Measurements from ENCODE around the gene EIF4H.

DNA sequence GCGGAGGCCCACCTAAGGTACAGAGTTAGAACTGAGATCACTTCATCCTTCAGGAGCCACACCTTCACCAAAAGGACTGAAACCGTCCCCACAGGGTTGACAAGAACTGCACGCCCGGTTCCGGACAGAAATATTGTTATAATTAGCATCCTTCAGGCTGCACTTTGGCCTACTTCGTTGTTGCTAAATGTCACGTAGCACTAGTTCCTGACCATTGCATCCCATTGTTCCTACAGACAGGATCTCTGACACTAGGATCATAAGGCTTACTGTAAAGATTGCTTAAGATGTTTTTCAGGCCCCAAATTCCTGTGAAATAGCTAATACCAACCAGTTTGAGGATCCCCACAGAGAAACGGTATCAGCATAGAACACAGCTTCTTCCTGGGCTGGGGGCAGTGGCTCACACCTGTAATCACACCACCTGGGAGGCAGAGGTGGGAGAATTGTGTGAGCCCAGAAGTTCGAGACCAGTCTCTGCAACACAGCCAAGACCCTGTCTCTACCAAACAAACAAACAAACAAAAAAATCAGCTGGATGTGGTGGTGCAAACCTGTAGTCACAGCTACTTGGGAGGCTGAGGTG lies 18.3 kb upstream of the EIF4H start:
- TF ChIP-seq, protein P1, sequence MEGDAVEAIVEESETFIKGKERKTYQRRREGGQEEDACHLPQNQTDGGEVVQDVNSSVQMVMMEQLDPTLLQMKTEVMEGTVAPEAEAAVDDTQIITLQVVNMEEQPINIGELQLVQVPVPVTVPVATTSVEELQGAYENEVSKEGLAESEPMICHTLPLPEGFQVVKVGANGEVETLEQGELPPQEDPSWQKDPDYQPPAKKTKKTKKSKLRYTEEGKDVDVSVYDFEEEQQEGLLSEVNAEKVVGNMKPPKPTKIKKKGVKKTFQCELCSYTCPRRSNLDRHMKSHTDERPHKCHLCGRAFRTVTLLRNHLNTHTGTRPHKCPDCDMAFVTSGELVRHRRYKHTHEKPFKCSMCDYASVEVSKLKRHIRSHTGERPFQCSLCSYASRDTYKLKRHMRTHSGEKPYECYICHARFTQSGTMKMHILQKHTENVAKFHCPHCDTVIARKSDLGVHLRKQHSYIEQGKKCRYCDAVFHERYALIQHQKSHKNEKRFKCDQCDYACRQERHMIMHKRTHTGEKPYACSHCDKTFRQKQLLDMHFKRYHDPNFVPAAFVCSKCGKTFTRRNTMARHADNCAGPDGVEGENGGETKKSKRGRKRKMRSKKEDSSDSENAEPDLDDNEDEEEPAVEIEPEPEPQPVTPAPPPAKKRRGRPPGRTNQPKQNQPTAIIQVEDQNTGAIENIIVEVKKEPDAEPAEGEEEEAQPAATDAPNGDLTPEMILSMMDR (IDR thresholded peaks at IDR 0.05), result no peak
- TF ChIP-seq ZFX (IDR thresholded peaks at IDR 0.05; ENCODE audit: borderline replicate concordance), result no peak
